Measurements from ENCODE around the gene ZNF521. TPM values are rescaled to one million over a fixed set of nuclear protein-coding genes. Genes with fewer than 3 reads are reported as not detected.

Gene ZNF521
- total and polyA plus RNA-seq, 2 donors (not counting 3 experiments of a cell fraction or from before 2014, with no cell fraction given): 111 to 168 TPM

DNA sequence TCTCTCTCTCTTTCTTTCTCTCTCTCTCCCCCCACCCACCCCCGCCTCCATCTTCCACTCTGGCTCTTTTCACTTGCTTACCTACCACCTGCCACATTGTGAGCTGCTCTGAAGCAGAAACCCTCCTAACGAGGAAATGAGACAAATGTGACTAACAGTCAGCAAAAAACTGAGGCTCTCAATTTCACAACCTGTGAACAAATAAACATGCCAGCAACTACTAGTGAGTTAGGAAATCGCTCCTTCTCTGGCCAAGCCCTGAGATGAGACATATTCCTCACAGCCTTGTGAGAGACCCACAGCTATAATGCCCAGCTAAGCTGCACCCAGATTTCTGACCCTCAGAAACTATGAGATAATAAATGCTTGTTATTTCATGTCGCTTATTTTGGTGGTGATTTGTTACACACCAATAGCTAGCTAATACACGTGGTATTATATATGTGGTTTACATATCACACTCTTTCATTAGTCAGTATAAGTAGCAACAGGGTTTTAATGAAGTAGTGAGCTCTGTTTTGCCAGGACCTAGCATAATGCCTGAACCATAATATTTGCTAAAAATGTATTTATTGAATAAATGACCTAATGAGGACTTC lies 8.4 kb upstream of the ZNF521 start:
- Histone ChIP-seq H3K79me2 (ENCODE audit: control insufficient read depth, insufficient read depth, low read length) (no peaks in the 10 kb centered on the region), H3K9me1 (replicated peaks; ENCODE audit: control insufficient read depth, extremely low read depth, insufficient read depth, low read length) (no peaks in the 10 kb centered on the region), H3K9me3 (replicated peaks; ENCODE audit: control insufficient read depth, insufficient read depth, low read length) (no peaks in the 10 kb centered on the region), H3K9ac (replicated peaks; ENCODE audit: extremely low read depth, insufficient read depth, low read length) (no peak overlapping the region), H3K27me3 (ENCODE audit: control insufficient read depth in 2 of 2, insufficient read depth in 2 of 2, low read length in 2 of 2) (no peaks in the 10 kb centered on the region), H4K20me1 (replicated peaks; ENCODE audit: control insufficient read depth, extremely low read depth, insufficient read depth, low read length) (no peaks in the 10 kb centered on the region), H3K4me2 (ENCODE audit: insufficient read depth, low read length) (no peak overlapping the region), H3K4me3 (replicated peaks in 1 of 3; ENCODE audit: insufficient read depth in 1 of 3, low read depth in 1 of 3, low read length in 3 of 3) (no peak overlapping the region), H3K36me3 (ENCODE audit: control insufficient read depth in 2 of 2, extremely low read depth in 1 of 2, insufficient read depth in 2 of 2, low read length in 2 of 2) (no peaks in the 10 kb centered on the region), H3K27ac (ENCODE audit: insufficient read depth, low read depth, low read length) (no peak overlapping the region), H3K4me1 (ENCODE audit: control insufficient read depth, extremely low read depth, insufficient read depth, low read length) (no peaks in the 10 kb centered on the region), H2AFZ (ENCODE audit: low read depth, low read length) (no peak overlapping the region)
- dilution Hi-C loops (cut with MboI; ENCODE audit: extremely low pct_ligation_motif_present, low sequenced_read_pairs): no loop called here
- DNase-seq (ENCODE audit: low read depth, low spot score): no peak
- intact Hi-C loops (cut with micrococcal nuclease): no loop called here
- CTCF ChIA-PET: no interaction called here
- no TSS peak for BruUV-seq (replicated peaks)
- FAIRE-seq: no peak
- POLR2A ChIA-PET: no interaction called here
- TF ChIP-seq FOS (IDR thresholded peaks at IDR 0.05; ENCODE audit: borderline replicate concordance, insufficient read depth, low read length): no peak
- no peak for TF ChIP-seq GATA2 (IDR thresholded peaks at IDR 0.05; ENCODE audit: insufficient read depth, insufficient read length, low read depth, low read length)
- TF ChIP-seq, protein P1, sequence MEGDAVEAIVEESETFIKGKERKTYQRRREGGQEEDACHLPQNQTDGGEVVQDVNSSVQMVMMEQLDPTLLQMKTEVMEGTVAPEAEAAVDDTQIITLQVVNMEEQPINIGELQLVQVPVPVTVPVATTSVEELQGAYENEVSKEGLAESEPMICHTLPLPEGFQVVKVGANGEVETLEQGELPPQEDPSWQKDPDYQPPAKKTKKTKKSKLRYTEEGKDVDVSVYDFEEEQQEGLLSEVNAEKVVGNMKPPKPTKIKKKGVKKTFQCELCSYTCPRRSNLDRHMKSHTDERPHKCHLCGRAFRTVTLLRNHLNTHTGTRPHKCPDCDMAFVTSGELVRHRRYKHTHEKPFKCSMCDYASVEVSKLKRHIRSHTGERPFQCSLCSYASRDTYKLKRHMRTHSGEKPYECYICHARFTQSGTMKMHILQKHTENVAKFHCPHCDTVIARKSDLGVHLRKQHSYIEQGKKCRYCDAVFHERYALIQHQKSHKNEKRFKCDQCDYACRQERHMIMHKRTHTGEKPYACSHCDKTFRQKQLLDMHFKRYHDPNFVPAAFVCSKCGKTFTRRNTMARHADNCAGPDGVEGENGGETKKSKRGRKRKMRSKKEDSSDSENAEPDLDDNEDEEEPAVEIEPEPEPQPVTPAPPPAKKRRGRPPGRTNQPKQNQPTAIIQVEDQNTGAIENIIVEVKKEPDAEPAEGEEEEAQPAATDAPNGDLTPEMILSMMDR (IDR thresholded peaks at IDR 0.05; ENCODE audit: extremely low read depth in 1 of 2, insufficient read depth in 1 of 2, low read depth in 1 of 2, low read length in 2 of 2): no peak
- no peak for TF ChIP-seq POLR2A (IDR thresholded peaks at IDR 0.05; ENCODE audit: low read depth, low read length)
- TF ChIP-seq POLR2AphosphoS5 (IDR thresholded peaks at IDR 0.05; ENCODE audit: insufficient read depth, low read depth, low read length): no peak
- TF ChIP-seq EZH2 (IDR thresholded peaks at IDR 0.05; ENCODE audit: borderline replicate concordance, low read depth, low read length, severe bottlenecking): no peak
- TF ChIP-seq, protein P2, sequence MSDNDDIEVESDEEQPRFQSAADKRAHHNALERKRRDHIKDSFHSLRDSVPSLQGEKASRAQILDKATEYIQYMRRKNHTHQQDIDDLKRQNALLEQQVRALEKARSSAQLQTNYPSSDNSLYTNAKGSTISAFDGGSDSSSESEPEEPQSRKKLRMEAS (IDR thresholded peaks at IDR 0.05; ENCODE audit: insufficient read depth, insufficient read length): no peak
- no peak for TF ChIP-seq MYC (IDR thresholded peaks at IDR 0.05; ENCODE audit: low read depth, low read length)
- TF ChIP-seq JUN (IDR thresholded peaks at IDR 0.05; ENCODE audit: borderline replicate concordance, insufficient read depth, insufficient read length, low read depth): no peak

Data from endothelial cell of umbilical vein (primary cell).